GM23248 (cell line): ENCODE measurements around the gene MCTP2. TPM values are rescaled to one million over a fixed set of nuclear protein-coding genes. Genes with fewer than 3 reads are reported as not detected.

Experiments
- DNase-seq: peaks from one replicate; pipeline ENCODE4 v3.0.0-alpha.2; 2015
- H2AFZ ChIP-seq: fragments of 200-600 bp; sonication (generic); 2 replicates; pipeline ENCODE4 v1.6.1; 2016; ENCODE audit warnings: antibody characterized with exemption
- H3F3A ChIP-seq: fragments of 200-600 bp; sonication (generic); 2 replicates; pipeline ENCODE4 v1.6.1; 2016; ENCODE audit warnings: mild to moderate bottlenecking, antibody characterized with exemption, mixed run types; ENCODE audit not compliant: insufficient read depth
- H3K27ac ChIP-seq: fragments of 200-600 bp; sonication (generic); 2 replicates; pipeline ENCODE4 v1.5.1; 2016; ENCODE audit warnings: mild to moderate bottlenecking
- H3K27me3 ChIP-seq: fragments of 200-600 bp; sonication (generic); replicated peaks from 2 replicates; pipeline ENCODE4 v1.6.1; 2016; ENCODE audit warnings: mild to moderate bottlenecking; ENCODE audit not compliant: insufficient read depth
- H3K36me3 ChIP-seq: fragments of 200-600 bp; sonication (generic); 2 replicates; pipeline ENCODE4 v1.6.1; 2016; ENCODE audit warnings: low read depth, mild to moderate bottlenecking
- H3K4me1 ChIP-seq: fragments of 200-600 bp; sonication (generic); 2 replicates; pipeline ENCODE4 v1.6.1; 2016; ENCODE audit warnings: mild to moderate bottlenecking; ENCODE audit not compliant: insufficient read depth
- H3K4me2 ChIP-seq: fragments of 200-600 bp; sonication (generic); one replicate; pipeline ENCODE4 v1.6.1; 2016; ENCODE audit warnings: mild to moderate bottlenecking; ENCODE audit not compliant: unreplicated experiment
- H3K4me3 ChIP-seq: fragments of 200-600 bp; sonication (generic); 2 replicates; pipeline ENCODE4 v1.5.1; 2016; ENCODE audit warnings: mild to moderate bottlenecking
- H3K79me2 ChIP-seq: fragments of 200-600 bp; sonication (generic); 2 replicates; pipeline ENCODE4 v1.6.1; 2016; ENCODE audit warnings: mild to moderate bottlenecking; ENCODE audit not compliant: insufficient read depth
- H3K9ac ChIP-seq: fragments of 200-600 bp; sonication (generic); 2 replicates; pipeline ENCODE4 v1.6.1; 2016; ENCODE audit warnings: mild to moderate bottlenecking
- H3K9me2 ChIP-seq: fragments of 200-600 bp; sonication (generic); 2 replicates; pipeline ENCODE4 v1.6.1; 2016; ENCODE audit warnings: mixed run types, mild to moderate bottlenecking, moderate library complexity; ENCODE audit not compliant: insufficient read depth
- H3K9me3 ChIP-seq: fragments of 200-600 bp; sonication (generic); one replicate; pipeline ENCODE4 v1.6.1; 2017; ENCODE audit warnings: low read depth
- H4K20me1 ChIP-seq: fragments of 200-600 bp; sonication (generic); 2 replicates; pipeline ENCODE4 v1.6.0; 2016; ENCODE audit not compliant: insufficient read depth
- EZH2 ChIP-seq: fragments of 200-600 bp; sonication (generic); IDR thresholded peaks from 2 replicates; pipeline ENCODE4 v1.6.1; 2018; ENCODE audit warnings: antibody characterized with exemption, mild to moderate bottlenecking; ENCODE audit not compliant: insufficient read depth, poor library complexity, severe bottlenecking
- EZH2phosphoT487 ChIP-seq: fragments of 200-600 bp; sonication (generic); IDR thresholded peaks from 2 replicates; pipeline ENCODE4 v1.6.1; 2018; ENCODE audit warnings: antibody characterized with exemption, moderate library complexity, mild to moderate bottlenecking, low read depth; ENCODE audit not compliant: insufficient read depth
- WGBS, 2 experiments: methylation state at CpG; one replicate each; pipeline ENCODE4 v1.1.6; 2015 to 2017; ENCODE audit warnings: low lambda C conversion rate in 2 of 2, low coverage in 1 of 2; ENCODE audit errors: missing lambda C conversion rate in 2 of 2; 5-methylcytosine and 5-hydroxymethylcytosine counted together
- in situ Hi-C: fragments of 300-500 bp; cut with MboI; formaldehyde crosslinking; loops from 2 replicates; pipeline ENCODE4 v1.15.0; 2020
- polyA plus RNA-seq: library from polyadenylated mRNA; unstranded; fragments of >200 nt; fragmentation: Nextera tagmentation; extraction: Ambion mirVana; gene quantifications from 2 replicates; pipeline ENCODE4 v1.2.1, GENCODE V29; 2016
- total RNA-seq: library from RNA; depleted of rRNA; stranded (reverse); fragments of >200 nt; shearing (Covaris generic); gene quantifications from 2 replicates; pipeline ENCODE4 v1.2.3, GENCODE V29; 2014

Gene MCTP2
- total and polyA plus RNA-seq, 2 experiments from 2014 or later, result 0.70 to 0.97 TPM

DNA sequence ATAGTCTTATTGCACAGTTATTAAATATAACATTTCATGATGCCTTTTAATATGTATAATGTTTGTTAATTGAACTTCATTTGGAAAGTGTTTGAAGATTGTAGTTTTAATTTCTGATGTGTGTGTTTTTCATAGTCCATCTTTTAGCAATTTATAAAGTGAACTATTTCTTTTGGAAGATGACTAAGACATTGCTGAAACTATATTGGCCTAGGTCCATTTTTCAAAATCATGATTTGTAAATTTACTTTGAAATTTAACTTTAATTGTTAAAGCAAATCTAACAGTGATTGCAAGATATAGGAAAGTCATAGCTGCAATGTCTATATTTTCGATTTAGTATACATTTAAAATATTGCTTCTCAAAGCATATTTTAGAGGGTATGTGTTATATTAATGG is 30.8 kb downstream of the MCTP2 start:
- H3K27ac ChIP-seq, result no peak overlapping the region

DNA sequence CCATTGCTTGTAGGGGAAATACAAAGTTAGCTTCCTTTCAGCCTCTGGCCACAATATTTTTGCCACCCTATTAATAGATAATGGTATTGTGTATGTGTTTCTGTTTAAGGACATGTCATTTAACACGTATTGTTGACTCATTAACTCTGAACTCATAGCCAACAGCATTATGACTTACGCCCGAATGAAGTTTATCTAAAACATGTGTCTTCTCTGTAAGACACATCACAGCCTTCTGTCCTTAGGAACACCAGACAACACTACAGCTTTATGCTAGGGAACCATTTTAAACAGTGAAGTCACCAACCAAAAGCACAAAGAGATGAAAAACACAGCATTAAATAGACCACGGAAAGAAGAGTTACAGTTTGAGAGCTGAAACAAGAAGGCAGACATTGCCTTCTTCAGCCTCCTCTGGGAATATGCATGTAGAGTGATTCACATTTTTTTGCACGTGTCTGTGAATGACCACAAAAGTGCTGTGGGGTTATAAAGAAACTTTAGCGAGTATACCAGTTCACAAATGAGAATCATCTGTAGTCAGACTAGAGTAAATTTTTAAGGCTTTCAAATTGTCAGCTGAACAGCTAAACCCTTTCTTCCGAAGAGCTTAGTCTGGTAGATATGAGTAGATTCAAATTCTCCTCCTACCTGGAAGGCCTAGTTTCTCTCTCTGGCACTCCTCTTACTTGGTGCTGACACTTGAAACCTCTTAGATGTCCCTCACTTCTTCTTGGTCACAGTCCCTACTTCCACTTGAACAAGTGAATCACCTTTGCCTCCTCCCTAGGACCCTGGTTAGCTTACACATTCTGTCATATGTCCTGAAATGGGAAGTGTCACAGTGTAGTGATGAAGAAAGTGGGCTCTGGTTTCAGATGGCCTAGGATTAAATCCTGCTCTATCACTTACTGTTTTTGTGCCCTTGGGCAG is 32.2 kb downstream of the MCTP2 start:
- in situ Hi-C loops, result no loop called here
- peak overlapping the region; percentile 59 for H3K27ac ChIP-seq
- H3K4me2 ChIP-seq, result no peak overlapping the region
- 0 out of 2 replicates have a peak, but pooled peaks cover under 1% of the 10 kb centered on the region for H3K27me3 ChIP-seq
- peaks cover 8% of the 10 kb centered on the region; the same call in 1 of the 2 replicates for H3F3A ChIP-seq
- no peaks in the 10 kb centered on the region for H4K20me1 ChIP-seq
- H3K79me2 ChIP-seq, result no peaks in the 10 kb centered on the region
- H2AFZ ChIP-seq, result peak overlapping the region; percentile 19
- H3K9ac ChIP-seq, result peak overlapping the region; percentile 47
- no peaks in the 10 kb centered on the region for H3K36me3 ChIP-seq
- no peak overlapping the region for H3K4me3 ChIP-seq
- peaks cover 13% of the 10 kb centered on the region; the same call in 1 of the 2 replicates for H3K4me1 ChIP-seq
- no peaks in the 10 kb centered on the region for H3K9me3 ChIP-seq
- 7 to 8% methylated on average over 7 of the region's 7 CpGs for WGBS, 2 experiments
- DNase-seq, result peak; percentile 77
- H3K9me2 ChIP-seq, result no peaks in the 10 kb centered on the region
- no peak for TF ChIP-seq EZH2
- no peak for TF ChIP-seq EZH2phosphoT487

More for the DNA sequence above, 30.8 kb downstream of the MCTP2 start:
- Histone ChIP-seq H3K36me3 (no peaks in the 10 kb centered on the region), H4K20me1 (no peaks in the 10 kb centered on the region), H3K27me3 (0 out of 2 replicates have a peak, but pooled peaks cover 4% of the 10 kb centered on the region), H3K4me2 (no peak overlapping the region), H3K9ac (no peak overlapping the region), H3K4me1 (peaks cover 13% of the 10 kb centered on the region; the same call in 1 of the 2 replicates), H3K9me2 (no peaks in the 10 kb centered on the region), H3K9me3 (no peaks in the 10 kb centered on the region), H3K79me2 (no peaks in the 10 kb centered on the region), H2AFZ (no peak overlapping the region), H3F3A (peaks cover 8% of the 10 kb centered on the region; the same call in 1 of the 2 replicates), H3K4me3 (no peak overlapping the region)
- in situ Hi-C loops, result no loop called here
- DNase-seq, result peak; percentile 4
- WGBS, 2 experiments, result 22 to 26% methylated on average over 1 of the region's 1 CpG
- TF ChIP-seq EZH2 (no peak), EZH2phosphoT487 (no peak)

GRCh38 chr15:94265009-94265408 is 33.6 kb downstream of the MCTP2 start:
- WGBS, 2 experiments, result 57 to 61% methylated on average over 4 of the region's 4 CpGs
- no peaks in the 10 kb centered on the region for H4K20me1 ChIP-seq
- H3K27ac ChIP-seq, result no peak overlapping the region

DNA sequence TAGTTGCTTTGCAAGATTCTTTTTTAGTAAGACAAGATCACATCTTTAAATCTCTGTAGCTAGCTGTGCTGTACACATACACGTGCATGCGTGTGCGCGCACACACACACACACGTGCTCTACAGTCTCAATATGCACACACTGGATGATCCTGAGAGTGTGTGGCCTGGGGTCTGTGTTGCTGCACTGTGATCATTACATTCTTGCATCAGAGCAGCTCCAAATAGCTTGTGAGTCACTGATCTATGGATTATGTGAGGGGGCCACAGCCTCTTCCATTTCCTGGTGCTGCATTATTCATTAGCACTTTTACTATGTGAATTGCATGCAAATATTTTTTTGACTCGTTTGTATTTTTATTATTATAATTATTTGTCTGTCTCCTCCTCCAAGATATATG is 34.6 kb downstream of the MCTP2 start:
- H4K20me1 ChIP-seq, result no peaks in the 10 kb centered on the region
- peaks cover 13% of the 10 kb centered on the region; the same call in 1 of the 2 replicates for H3K4me1 ChIP-seq
- H2AFZ ChIP-seq, result no peak overlapping the region
- no peak for DNase-seq
- no peaks in the 10 kb centered on the region for H3K27me3 ChIP-seq
- no peak overlapping the region for H3K4me2 ChIP-seq
- no peak overlapping the region for H3K4me3 ChIP-seq
- TF ChIP-seq EZH2phosphoT487 (no peak), EZH2 (no peak)
- no peaks in the 10 kb centered on the region for H3K9me3 ChIP-seq
- no peak overlapping the region for H3K9ac ChIP-seq
- in situ Hi-C loops, result no loop called here
- peaks cover 8% of the 10 kb centered on the region; the same call in 1 of the 2 replicates for H3F3A ChIP-seq
- 47 to 49% methylated on average over 6 of the region's 6 CpGs for WGBS, 2 experiments
- H3K9me2 ChIP-seq, result no peaks in the 10 kb centered on the region
- H3K27ac ChIP-seq, result no peak overlapping the region
- no peaks in the 10 kb centered on the region for H3K79me2 ChIP-seq
- no peaks in the 10 kb centered on the region for H3K36me3 ChIP-seq

More at GRCh38 chr15:94265009-94265408, 33.6 kb downstream of the MCTP2 start:
- TF ChIP-seq EZH2 (no peak), EZH2phosphoT487 (no peak)
- no peaks in the 10 kb centered on the region for H3K9me2 ChIP-seq
- H3K27me3 ChIP-seq, result no peaks in the 10 kb centered on the region
- in situ Hi-C loops, result no loop called here
- peak; percentile 12 for DNase-seq
- no peaks in the 10 kb centered on the region for H3K36me3 ChIP-seq
- peaks cover 13% of the 10 kb centered on the region; the same call in 1 of the 2 replicates for H3K4me1 ChIP-seq
- H3K9me3 ChIP-seq, result no peaks in the 10 kb centered on the region
- no peak overlapping the region for H3K4me2 ChIP-seq
- no peak overlapping the region for H3K9ac ChIP-seq
- H3K79me2 ChIP-seq, result no peaks in the 10 kb centered on the region
- no peak overlapping the region for H3K4me3 ChIP-seq
- no peak overlapping the region for H2AFZ ChIP-seq
- peaks cover 8% of the 10 kb centered on the region; the same call in 1 of the 2 replicates for H3F3A ChIP-seq
